ENCODE measurements around the gene MAPK8IP3. TPM values are rescaled to one million over a fixed set of nuclear protein-coding genes. Genes with fewer than 3 reads are reported as not detected.
"Not testable (repeated sequence)": the region's sequence is repeated elsewhere in the genome, so short reads cannot be mapped to it uniquely, and the experiment has no call there.

The MAPK8IP3 gene
- polyA plus RNA-seq, 4 donors, result 33.4 to 90.6 (median 58.4) TPM

DNA sequence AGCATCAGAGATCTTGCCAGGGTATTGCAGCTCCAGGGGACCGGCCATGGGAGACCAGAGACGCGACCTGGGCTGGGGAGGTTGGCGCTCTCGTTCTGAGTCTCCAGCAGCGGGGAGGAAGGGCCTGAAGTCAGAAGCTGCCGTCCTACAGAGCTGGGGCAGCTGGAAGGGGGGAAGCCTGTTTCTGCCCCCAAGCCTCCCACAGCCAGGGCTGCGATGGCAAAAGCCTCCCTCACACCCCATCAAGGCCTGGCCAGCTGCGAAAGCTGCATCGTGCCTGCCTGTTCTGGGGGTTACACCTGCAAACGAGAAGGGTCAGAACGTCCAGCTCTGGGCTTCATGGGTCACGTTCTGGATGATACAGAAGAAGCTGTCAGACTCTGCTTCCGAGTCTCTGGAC is 26.1 kb downstream of the MAPK8IP3 start:
- no peak for DNase-seq (ENCODE audit: low read depth in 4 of 4, low spot score in 2 of 4)

DNA sequence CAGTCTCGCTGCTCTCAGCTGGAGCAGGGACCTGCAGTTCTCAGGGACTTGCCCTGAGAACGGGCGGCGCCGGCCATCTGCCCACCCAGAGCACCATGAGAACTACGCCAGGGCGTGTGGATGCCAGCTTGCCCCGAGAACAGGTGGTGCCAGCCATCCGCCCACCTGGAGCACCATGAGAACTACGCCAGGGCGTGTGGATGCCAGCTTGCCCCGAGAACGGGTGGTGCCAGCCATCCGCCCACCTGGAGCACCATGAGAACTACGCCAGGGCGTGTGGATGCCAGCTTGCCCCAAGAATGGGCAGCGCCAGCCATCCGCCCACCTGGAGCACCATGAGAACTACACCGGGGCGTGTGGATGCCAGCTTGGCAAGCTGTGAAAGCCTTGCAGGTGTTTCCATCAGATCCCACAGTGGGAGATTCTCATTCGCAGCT is 26.6 kb downstream of the MAPK8IP3 start:
- DNase-seq (ENCODE audit: low read depth in 4 of 4, low spot score in 2 of 4), result not testable (repeated sequence)

DNA sequence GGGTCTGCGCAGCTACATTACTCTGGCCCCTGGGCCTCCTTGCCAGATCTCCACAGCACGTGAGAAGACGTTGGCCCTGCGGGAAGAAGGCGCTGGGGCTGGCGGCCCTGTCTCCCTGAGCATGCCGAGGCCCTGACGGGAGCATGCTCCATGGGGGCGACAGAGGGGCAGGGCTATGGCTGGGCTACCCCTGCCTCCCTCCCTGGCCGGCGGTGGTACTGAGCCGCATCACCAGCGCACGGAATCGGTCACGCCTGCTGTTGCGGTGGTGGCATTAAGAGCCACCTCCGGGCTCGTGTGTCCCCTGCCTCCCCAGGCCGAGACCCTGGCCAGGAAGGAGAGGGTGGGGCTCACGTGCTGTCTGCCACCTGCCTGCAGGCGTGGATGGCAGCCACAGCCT is 28.1 kb downstream of the MAPK8IP3 start:
- no peak for DNase-seq (ENCODE audit: low read depth in 4 of 4, low spot score in 2 of 4)

DNA sequence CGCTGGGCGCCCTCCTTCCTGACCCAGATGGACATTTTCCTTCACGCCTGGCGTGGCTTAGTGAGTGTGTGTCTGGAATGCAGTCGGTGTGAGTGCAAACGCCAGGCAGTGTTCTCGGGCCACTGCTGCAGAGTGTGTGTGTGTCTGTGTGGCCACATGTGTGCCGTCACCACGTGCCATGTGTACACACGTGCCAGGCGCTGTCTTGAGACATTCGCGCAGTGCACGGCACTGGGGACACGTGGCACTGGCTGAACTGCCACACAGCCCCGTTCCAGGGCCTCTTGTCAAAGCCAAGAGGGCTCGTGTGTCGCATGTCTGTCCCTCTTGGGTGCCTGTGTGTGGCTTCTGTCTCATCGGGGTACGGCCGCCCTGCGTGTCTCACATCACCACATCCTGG is 28.8 kb downstream of the MAPK8IP3 start:
- no peak for DNase-seq (ENCODE audit: low read depth in 4 of 4, low spot score in 2 of 4)

DNA sequence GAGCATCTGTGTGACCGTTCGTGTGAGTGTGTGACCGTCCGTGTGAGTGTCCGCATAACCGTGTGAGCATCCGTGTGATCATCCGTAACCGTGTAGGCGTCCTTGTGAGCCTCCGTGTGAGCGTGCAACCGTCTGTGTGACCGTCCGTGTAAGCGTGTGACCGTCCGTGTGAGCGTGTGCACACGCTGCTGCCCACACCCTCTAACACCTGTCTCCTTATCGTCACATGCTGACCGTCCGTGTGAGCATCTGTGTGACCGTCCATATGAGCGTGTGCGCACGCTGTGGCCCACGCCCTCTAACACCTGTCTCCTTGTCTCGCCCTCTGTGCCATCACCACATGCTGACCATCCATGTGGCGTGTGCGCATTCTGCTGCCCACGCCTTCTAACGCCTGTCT is 34.2 kb downstream of the MAPK8IP3 start:
- DNase-seq (ENCODE audit: low read depth in 4 of 4, low spot score in 2 of 4), result no peak

DNA sequence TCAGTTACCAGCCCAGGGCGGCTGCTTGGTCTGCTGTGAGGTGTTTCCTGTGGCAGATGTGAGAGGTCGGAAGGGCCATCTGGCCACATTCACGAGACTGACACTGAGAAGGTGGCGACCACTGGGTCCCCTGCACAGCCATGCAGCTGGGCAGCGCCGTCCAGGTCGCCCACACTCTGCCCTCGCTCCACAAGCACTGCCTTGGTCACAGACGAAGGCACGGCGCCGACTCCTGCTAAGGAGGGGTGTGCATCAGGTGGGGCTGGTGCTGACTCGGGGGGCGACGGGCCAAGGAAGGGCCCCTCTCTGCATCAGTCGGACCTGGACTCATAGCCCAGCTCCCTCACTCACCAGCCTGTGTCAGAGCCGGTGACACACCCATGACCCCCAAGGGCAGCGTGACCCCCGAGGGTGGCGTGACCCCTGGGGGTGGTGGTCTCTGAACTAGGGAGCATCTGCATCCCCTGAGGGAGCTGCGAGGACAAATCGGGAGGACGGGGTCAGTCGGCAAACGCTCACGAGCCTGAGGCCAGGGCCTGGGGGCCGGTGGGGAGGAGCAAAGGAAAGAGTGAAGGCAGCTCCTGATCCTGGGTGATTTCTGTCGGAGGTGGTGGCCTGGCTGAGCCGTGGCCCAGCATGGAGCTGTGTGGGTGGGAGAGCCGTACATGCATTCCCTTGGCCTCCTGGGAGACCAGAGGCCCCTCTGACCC is 34.9 kb downstream of the MAPK8IP3 start:
- DNase-seq (ENCODE audit: low read depth in 4 of 4, low spot score in 2 of 4), result no peak

DNA sequence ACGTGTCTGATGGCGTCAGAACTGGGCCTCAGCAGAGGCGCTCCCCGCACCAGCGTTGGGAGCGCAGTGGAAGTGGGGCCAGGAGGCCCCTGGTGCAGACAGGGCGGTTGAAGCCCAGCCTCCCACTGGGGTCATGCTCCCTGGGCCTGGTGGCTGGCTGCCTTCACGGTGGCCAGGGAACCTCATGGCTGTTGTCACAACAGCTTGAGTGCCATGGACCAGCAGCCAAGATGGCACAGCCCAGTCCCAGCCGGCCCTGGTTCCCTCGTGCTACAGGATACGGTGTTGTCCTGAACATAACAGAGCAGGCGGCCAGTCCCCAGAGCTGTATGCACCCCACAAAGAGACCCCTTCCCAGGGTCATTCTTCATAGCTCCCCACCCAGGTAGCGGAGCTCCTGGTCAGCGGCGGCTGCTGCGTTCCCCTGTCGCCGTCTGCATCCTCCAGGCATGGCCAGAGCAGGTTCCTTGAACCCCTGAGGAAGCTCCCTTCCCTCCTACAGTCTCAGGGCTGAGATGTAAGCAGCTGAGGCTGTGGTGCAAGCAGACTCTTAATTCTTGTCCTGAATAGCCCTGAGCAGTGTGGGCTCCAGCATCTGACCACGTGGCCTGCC is 35.7 kb downstream of the MAPK8IP3 start:
- no peak for DNase-seq (ENCODE audit: low read depth in 4 of 4, low spot score in 2 of 4)

DNA sequence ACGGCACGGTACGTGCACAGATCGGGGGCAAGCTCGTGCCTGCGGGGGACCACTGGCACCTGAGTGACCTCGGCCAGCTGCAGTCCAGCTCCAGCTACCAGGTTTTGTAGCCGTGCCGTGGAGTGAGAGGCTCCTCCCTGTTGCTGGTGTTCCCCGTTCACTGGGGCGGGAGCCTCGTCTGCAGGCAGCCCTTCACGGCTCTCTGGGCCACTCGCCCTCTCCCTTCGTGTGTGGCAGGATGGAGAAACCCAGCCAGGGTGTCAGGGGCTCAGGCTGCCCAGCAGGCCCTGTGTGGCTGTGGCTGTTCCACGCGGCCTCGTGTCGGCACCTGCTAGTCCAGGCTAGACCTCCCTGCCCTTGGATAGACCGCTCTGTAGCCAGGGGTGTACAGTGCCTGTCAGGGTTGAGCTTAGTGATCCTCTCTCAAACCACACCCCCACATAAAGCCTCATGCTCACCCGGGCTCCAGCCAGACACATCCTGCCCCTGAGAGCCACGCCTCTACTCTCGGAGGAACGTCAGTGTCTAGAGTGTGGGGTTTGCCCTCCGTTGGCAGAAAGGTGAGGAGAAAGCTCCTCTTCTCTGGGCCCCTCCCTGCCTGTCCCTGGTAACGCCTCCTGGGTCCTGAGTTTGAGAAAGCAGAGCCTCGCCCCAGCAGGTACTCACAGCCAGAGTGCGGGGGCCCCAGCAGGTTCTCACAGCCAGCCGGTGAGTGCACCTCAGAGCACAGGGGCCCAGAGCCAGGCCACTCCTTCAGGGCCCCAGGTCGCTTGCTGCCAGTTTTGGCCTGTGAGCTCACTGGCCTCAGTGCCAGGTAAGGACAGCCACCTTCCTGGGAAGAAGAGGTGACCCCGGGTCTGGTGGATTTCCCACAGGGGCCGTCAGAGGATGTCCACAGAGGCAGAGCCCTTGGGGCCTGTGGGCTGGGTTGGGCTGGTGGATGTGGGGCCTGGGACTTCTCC is 37.7 kb downstream of the MAPK8IP3 start:
- DNase-seq (ENCODE audit: low read depth in 4 of 4, low spot score in 2 of 4), result no peak

DNA sequence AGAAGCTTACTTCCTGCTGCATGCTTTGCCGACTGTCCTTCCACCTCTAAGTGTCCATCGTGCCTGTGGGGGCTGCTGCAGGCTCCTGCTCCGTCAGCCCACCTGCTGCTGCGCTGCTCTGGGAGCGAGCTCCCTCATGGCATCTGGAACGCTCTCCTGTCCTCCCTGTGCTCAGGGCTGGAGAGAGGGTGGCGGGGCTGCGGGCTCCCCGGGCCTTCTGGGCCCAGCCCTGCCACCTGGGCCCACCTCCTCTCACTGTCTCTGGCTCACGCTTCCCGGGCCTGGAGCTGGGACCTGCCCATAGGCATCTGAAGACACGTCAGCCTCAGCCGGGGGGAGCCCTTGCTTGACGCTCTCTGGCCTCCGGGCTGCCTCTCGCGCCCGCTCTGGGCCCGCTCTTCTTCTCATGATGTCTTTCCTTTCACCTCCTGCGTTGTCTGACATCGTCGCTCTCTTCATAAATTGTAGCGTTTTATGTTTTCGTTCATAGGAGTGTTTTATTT is 38.4 kb downstream of the MAPK8IP3 start:
- no peak for DNase-seq (ENCODE audit: low read depth in 4 of 4, low spot score in 2 of 4)

DNA sequence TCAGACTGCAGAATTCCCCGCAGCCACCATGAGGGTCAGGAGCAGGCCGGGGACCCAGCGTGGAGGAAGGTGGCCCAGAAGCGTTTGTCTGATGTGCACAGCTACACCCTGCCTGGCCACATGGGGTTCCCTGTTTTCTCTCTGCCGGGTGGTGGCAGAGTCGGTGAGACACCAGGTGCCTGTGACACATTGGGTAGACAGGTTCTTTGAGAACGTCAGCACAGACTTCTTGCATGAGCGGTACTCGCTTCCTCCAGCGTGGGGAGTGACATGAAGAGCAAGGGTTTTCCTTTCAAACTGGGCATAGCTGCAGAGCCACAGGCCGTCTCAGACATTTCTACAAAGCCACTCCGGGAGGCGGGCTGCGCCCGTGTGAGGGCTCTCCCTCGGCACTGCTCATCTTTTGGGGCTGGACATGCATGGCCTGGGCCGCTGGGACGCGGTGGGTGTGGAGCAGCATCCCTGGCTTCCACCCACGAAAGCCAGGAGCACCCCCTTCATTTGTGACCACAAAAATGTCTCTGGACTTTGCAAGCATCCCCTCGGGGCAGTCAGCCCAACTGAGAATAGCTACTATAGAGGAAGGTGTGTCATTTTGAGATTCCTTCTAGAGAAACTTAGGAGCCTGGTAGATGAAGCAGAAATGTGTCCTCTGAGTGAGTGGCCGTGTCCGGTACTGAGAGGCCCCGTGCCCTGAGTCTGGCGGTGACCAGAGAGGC is 39.3 kb downstream of the MAPK8IP3 start:
- DNase-seq (ENCODE audit: low read depth in 4 of 4, low spot score in 2 of 4), result no peak

DNA sequence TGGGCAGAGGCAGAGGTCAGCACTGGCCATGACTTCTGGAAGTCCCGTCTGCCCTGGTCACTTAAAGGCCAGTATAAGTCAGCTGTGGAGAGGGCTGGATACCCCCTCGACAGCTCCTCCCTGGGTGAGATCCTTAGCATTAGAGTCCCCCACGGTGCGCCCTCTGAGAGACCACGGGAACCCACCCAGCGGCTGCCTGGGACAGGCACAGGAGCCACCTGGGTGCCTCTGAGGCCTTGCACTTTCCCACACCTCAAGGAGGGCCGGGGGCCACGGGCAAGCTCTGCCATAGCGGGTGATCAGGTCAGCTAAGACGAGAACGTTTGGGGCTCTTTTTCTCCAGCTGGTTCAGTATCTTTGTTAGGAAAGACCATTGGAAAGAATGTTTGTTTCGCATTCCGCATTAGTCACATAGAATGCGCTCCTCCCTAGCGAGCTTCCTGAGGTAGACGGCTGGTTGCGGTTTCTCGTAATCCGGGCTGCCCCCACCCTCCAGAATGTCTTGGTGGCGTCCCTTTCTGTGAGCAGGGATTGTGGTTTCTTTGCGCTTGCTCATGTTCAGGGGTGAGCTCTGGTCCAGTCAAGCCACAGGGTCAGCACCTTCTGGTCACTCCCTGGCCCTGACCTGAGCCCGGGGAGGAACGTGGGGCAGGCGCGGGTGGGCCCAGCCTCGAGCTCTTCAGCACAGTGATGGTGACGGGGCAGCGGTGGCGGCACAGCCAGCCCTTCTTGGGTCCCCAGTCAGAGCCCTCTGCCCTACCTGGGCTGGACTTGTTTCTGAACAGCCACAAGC is 40.1 kb downstream of the MAPK8IP3 start:
- no peak for DNase-seq (ENCODE audit: low read depth in 4 of 4, low spot score in 2 of 4)

DNA sequence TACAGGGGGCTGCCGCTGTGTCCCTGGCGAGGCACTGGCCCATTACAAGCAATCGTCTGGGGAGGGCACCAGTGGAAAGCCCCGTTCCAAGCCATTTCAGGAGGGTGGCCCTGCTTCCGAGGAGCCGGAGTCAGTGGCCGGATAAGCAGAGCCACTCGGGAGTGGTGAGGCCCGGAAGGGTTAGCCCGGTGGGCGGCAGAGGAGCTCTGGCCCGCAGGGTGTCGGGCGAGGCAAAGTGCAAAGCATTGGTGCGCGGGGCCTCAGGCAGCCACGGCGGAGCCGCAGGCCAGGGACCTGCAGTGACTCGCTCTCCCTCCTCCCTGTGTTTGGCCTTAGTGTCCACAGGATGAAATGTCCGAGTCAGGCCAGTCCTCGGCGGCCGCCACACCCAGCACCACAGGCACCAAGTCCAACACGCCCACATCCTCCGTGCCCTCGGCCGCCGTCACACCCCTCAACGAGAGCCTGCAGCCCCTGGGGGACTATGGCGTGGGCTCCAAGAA is 40.7 kb downstream of the MAPK8IP3 start:
- no peak for DNase-seq (ENCODE audit: low read depth in 4 of 4, low spot score in 2 of 4)

DNA sequence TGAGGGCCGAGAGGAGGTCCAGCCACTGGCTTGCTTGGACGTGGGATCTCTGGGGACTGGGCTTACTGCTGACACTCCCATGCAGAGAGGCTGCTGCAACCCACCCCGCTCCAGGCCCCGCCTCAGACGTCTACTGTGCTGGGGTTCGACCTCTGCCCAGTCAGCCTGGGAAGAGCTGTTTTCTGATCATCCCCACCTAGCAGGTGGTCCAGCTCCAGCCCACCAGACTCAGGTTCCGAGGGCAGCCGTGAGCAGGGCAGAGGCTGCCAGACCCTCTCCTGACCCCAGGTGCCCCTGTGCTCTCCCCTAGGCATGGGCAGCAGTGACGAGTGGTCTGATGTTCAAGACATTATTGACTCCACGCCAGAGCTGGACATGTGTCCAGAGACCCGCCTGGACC is 41.9 kb downstream of the MAPK8IP3 start:
- DNase-seq (ENCODE audit: low read depth in 4 of 4, low spot score in 2 of 4), result no peak

DNA sequence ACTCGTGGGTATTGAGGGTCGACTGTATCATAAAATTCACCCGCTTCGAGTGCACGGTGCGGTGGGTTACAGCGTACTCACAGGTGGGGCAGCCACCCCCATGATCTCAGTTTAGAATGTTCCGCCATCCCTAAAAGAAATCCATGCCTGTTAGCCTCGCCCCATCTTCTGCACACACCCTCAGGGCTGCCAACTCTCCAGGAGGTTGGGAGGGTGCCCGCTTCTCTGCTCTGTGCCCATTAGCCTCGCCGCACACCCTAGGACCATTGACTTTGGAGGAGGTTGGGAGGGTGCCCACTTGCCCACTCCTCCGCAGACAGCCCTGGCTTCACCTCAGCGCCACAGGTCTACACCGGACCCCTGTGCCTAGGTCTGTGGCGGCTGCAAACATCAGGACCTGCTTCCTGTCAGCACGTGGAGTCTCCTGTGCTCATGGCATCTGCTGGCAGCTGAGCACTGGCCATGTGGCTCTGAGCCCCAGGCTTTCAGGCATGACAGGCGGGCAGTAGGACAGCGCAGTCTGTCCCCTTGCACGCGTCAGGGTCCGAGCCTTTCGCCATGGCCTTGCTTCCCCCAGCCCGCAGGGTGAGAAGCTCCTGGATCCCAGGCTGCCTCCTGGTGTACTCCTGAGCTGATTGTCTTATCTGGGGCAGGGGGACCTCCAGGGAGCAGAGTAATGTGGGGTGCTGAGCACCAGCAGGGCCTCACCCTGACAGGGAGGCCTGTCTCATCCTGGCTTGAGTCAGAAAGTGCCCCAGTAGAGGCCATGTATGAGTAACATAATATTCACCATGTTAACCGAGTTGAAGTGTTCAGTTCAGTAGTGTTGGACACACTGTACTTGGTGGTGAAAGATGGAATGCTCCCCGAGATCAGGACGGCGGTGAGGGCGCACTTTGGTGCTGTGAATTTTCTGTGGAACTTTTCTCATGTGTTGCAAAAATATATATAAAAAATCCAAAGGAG is 43.4 kb downstream of the MAPK8IP3 start:
- no peak for DNase-seq (ENCODE audit: low read depth in 4 of 4, low spot score in 2 of 4)

DNA sequence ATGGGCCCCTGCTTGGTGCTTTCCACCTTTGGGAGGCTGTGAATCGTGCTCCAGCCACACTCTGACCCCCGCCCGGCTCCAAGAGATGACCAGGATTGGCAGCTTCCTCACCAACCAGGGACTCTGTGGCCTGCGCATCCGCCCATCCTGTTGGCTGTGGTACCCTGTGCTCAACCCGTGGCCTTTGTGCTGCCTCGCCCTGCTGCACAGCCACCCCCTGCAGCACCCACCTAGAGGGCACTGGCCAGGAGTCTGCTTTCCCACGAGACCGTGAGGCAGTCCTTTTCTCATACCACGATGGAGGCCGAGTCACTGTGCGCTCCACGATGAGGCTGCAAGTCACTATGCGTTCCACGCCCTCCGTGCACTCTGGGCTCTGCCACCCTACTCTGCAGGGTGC is 46.0 kb downstream of the MAPK8IP3 start:
- no peak for DNase-seq (ENCODE audit: low read depth in 4 of 4, low spot score in 2 of 4)

DNA sequence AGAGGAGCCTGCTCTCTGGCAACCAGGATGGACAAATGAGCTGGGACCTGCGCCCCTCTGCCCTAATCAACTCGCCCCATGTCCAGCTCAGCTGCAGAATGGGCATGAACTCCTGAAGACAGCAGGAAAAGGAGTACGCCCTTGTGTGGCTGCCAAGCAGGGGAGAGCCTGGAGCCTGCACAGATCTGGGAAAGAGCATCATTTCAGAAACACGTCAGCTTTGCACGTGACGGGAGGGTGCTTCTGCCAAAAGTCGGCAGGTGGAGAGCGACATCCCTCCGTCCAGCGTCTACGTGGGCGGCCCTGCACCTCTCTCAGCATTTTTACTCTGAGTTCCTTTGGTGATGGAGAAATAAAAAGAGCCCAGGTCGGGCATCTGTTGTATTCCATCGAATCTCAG is 46.9 kb downstream of the MAPK8IP3 start:
- DNase-seq (ENCODE audit: low read depth in 4 of 4, low spot score in 2 of 4), result no peak

DNA sequence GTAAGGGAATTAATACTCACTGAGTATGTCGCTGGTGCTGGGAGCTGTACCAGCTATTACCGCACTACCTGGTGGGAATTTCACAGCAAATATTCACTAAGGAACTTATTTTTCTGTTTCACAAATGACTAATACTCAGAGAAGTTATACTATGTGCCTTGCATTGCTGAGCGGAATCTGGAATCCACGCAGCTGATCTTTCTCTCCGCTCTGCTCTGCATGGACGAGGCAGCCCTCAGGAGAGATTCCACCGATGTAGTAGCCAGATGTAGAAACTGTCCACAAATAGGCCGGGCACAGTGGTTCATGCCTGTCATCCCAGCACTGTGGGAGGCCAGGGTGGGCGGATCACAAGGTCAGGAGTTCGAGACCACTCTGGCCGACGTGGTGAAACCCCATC is 48.2 kb downstream of the MAPK8IP3 start:
- DNase-seq (ENCODE audit: low read depth in 4 of 4, low spot score in 2 of 4), result no peak

DNA sequence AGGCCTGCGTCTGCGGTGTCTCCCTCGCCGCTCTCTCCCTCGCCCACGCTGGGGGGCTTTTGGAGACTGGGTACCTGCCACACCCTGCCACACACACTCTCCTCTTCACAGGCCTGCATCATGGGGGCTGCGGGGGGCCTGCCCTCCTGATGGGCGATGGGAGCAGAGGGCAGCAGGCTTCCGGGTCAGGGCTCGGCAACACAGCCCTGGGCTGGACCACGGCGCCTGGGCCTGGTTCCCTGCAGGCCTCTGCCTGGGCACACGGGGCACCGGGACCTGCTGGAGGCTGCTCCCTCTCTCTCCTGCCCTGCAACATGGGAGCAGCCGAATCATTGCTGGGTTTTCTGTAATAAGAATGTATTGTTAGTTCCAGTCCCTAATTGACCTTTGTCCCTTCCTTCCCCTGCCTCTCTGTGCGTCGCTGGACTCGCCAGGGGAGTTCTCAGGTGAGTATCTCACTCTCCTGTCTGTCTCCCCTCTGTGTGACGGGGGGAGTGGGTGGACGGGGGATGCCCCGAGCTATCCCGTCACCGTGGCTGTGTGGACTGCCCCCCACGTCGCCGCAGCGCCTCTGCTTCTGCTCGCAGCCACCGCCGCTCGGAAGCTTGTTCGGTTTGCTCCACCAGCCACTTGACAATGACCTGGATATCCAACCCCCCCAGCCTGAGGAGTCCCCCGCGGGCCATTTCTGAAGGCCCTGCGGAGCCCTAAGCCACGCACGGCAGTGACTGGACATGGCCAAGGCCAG is 51.9 kb downstream of the MAPK8IP3 start:
- DNase-seq (ENCODE audit: low read depth in 4 of 4, low spot score in 2 of 4), result no peak
